Activated CD8-positive, alpha-beta T cell treated with anti-CD3 and anti-CD28 coated beads, Interleukin-2, amount 10 ng/mL, durations not matched to agents 7 days and 5 days (primary cell): ENCODE data around the gene CELA2A. TPM values are rescaled to one million over a fixed set of nuclear protein-coding genes. Genes with fewer than 3 reads are reported as not detected.
"Not testable (repeated sequence)": the region's sequence is repeated elsewhere in the genome, so short reads cannot be mapped to it uniquely, and the experiment has no call there.

Experiments
- ATAC-seq: fragments of 150-1000 bp; cut with Tn5 transposase; one replicate; pipeline ENCODE4 v1.10.0; 2021; ENCODE audit warnings: moderate library complexity
- CTCF ChIA-PET: fragments of 350-600 bp; sonication (Branson Sonifier 250); formaldehyde crosslinking; loops from one replicate; lab custom pipeline; 2021; ENCODE audit warnings: antibody characterized with exemption; lab: Charles Lee
- POLR2A ChIA-PET: fragments of 350-600 bp; sonication (Branson Sonifier 250); formaldehyde crosslinking; loops from one replicate; lab custom pipeline; 2021; ENCODE audit warnings: antibody characterized with exemption; lab: Charles Lee
- DNase-seq: peaks from one replicate; pipeline ENCODE4 v3.0.0-alpha.2; 2020
- H3K27ac Mint-ChIP-seq: one replicate; pipeline ENCODE4 v1.8.0; 2021; ENCODE audit warnings: mild to moderate bottlenecking, mixed read lengths
- H3K27me3 Mint-ChIP-seq: one replicate; pipeline ENCODE4 v1.8.0; 2021; ENCODE audit warnings: low read depth, mixed read lengths
- H3K36me3 Mint-ChIP-seq: one replicate; pipeline ENCODE4 v1.8.0; 2021; ENCODE audit warnings: low read depth, mixed read lengths
- H3K4me1 Mint-ChIP-seq: one replicate; pipeline ENCODE4 v1.8.0; 2021; ENCODE audit warnings: low read depth, mixed read lengths
- H3K4me3 Mint-ChIP-seq: one replicate; pipeline ENCODE4 v1.8.0; 2021; ENCODE audit warnings: mild to moderate bottlenecking, mixed read lengths
- H3K9me3 Mint-ChIP-seq: one replicate; pipeline ENCODE4 v1.8.0; 2022; ENCODE audit warnings: mixed read lengths; ENCODE audit not compliant: insufficient read depth
- total RNA-seq, 2 experiments: library from RNA; stranded (reverse); gene quantifications; one replicate each; pipeline ENCODE4 v1.2.3, GENCODE V29; 2021

CELA2A gene
- total RNA-seq, 2 experiments from 2014 or later: not detected

GRCh38 chr1:15425958-15426357, 30.6 kb upstream of the CELA2A start:
- CTCF ChIA-PET: interaction anchor here (3.7 kb wide), 1 partner anchor 102 kb away, joined by 12 read pairs; no protein-coding TSS in a partner anchor
- H3K9me3 Mint-ChIP-seq: no peaks in the 10 kb centered on the region
- peak overlapping the region; percentile 6 for H3K27ac Mint-ChIP-seq
- no peaks in the 10 kb centered on the region for H3K27me3 Mint-ChIP-seq
- peaks cover 21% of the 10 kb centered on the region for H3K4me1 Mint-ChIP-seq
- H3K36me3 Mint-ChIP-seq: peaks cover 20% of the 10 kb centered on the region
- no peak overlapping the region for H3K4me3 Mint-ChIP-seq
- DNase-seq (no peak), ATAC-seq (no peak)
- POLR2A ChIA-PET: no interaction called here

- Mint-ChIP-seq H3K4me1 (peaks cover 20% of the 10 kb centered on the region), H3K27me3 (no peaks in the 10 kb centered on the region), H3K36me3 (peaks cover 17% of the 10 kb centered on the region), H3K9me3 (no peaks in the 10 kb centered on the region), H3K27ac (peak overlapping the region; percentile 6), H3K4me3 (no peak overlapping the region)
- ChIA-PET POLR2A (no interaction called here), CTCF (interaction anchor here (3.7 to 7.5 kb wide), 2 partner anchors 103 kb away, joined by 12 to 109 read pairs; no protein-coding TSS in a partner anchor)
- DNase-seq (no peak), ATAC-seq (no peak)
Measured at GRCh38 chr1:15426492-15427279, 29.8 kb upstream of the CELA2A start.

GRCh38 chr1:15427280-15427666, 29.3 kb upstream of the CELA2A start:
- Mint-ChIP-seq H3K4me3 (no peak overlapping the region), H3K27me3 (no peaks in the 10 kb centered on the region), H3K36me3 (peaks cover 16% of the 10 kb centered on the region), H3K4me1 (peaks cover 20% of the 10 kb centered on the region), H3K27ac (no peak overlapping the region), H3K9me3 (no peaks in the 10 kb centered on the region)
- no peak for ATAC-seq
- CTCF ChIA-PET: interaction anchor here (7.5 kb wide), 1 partner anchor 104 kb away, joined by 109 read pairs; no protein-coding TSS in a partner anchor
- POLR2A ChIA-PET: no interaction called here
- no peak for DNase-seq

GRCh38 chr1:15428252-15428651, 28.3 kb upstream of the CELA2A start:
- H3K27me3 Mint-ChIP-seq, H3K9me3 Mint-ChIP-seq, H3K27ac Mint-ChIP-seq, ATAC-seq, DNase-seq, H3K4me3 Mint-ChIP-seq: not testable (repeated sequence)
- Mint-ChIP-seq H3K36me3 (peaks cover 16% of the 10 kb centered on the region), H3K4me1 (peaks cover 20% of the 10 kb centered on the region)
- POLR2A ChIA-PET: interaction anchor here (1.8 kb wide), 1 partner anchor 105 kb away, joined by 7 read pairs; no protein-coding TSS in a partner anchor
- CTCF ChIA-PET: interaction anchor here (1.3 to 7.5 kb wide), 2 partner anchors 81 to 105 kb away, joined by 3 to 109 read pairs; no protein-coding TSS in a partner anchor

GRCh38 chr1:15428815-15429435, 27.6 kb upstream of the CELA2A start:
- ChIA-PET CTCF (interaction anchor here (1.3 to 7.5 kb wide), 2 partner anchors 82 to 105 kb away, joined by 3 to 109 read pairs; no protein-coding TSS in a partner anchor), POLR2A (interaction anchor here (1.8 kb wide), 1 partner anchor 106 kb away, joined by 7 read pairs; no protein-coding TSS in a partner anchor)
- ATAC-seq (no peak), DNase-seq (no peak)
- no peak overlapping the region for H3K4me3 Mint-ChIP-seq
- H3K27ac Mint-ChIP-seq: no peak overlapping the region
- H3K27me3 Mint-ChIP-seq: no peaks in the 10 kb centered on the region
- H3K9me3 Mint-ChIP-seq: no peaks in the 10 kb centered on the region
- H3K4me1 Mint-ChIP-seq: peaks cover 20% of the 10 kb centered on the region
- peaks cover 16% of the 10 kb centered on the region for H3K36me3 Mint-ChIP-seq

GRCh38 chr1:15429701-15430149, 26.8 kb upstream of the CELA2A start:
- no peak overlapping the region for H3K27ac Mint-ChIP-seq
- DNase-seq (no peak), ATAC-seq (no peak)
- peaks cover 15% of the 10 kb centered on the region for H3K4me1 Mint-ChIP-seq
- no peaks in the 10 kb centered on the region for H3K9me3 Mint-ChIP-seq
- H3K36me3 Mint-ChIP-seq: peaks cover 16% of the 10 kb centered on the region
- H3K27me3 Mint-ChIP-seq: no peaks in the 10 kb centered on the region
- POLR2A ChIA-PET: interaction anchor here (1.8 kb wide), 1 partner anchor 106 kb away, joined by 7 read pairs; no protein-coding TSS in a partner anchor
- H3K4me3 Mint-ChIP-seq: no peak overlapping the region
- CTCF ChIA-PET: interaction anchor here (1.4 to 7.5 kb wide), 3 partner anchors 8 to 106 kb away, joined by 3 to 109 read pairs (median 7); no protein-coding TSS in a partner anchor

GRCh38 chr1:15430787-15431570, 25.6 kb upstream of the CELA2A start:
- Mint-ChIP-seq H3K4me1 (peaks cover 8% of the 10 kb centered on the region), H3K9me3 (no peaks in the 10 kb centered on the region), H3K27ac (no peak overlapping the region), H3K36me3 (peaks cover 11% of the 10 kb centered on the region), H3K4me3 (no peak overlapping the region), H3K27me3 (no peaks in the 10 kb centered on the region)
- ChIA-PET CTCF (interaction anchor here (0.6 to 7.5 kb wide), 16 partner anchors 8 to 302 kb away, joined by 3 to 109 read pairs (median 5); no protein-coding TSS in a partner anchor), POLR2A (interaction anchor here (0.7 to 1.3 kb wide), 2 partner anchors 108 to 303 kb away, joined by 3 read pairs; no protein-coding TSS in a partner anchor)
- peak; percentile 56 for ATAC-seq
- DNase-seq: peak; percentile 74

GRCh38 chr1:15431571-15431948, 25.0 kb upstream of the CELA2A start:
- no peaks in the 10 kb centered on the region for H3K27me3 Mint-ChIP-seq
- ATAC-seq: no peak

GRCh38 chr1:15432324-15432723, 24.2 kb upstream of the CELA2A start:
- Mint-ChIP-seq H3K4me1 (no peaks in the 10 kb centered on the region), H3K4me3 (no peak overlapping the region), H3K27ac (no peak overlapping the region), H3K27me3 (no peaks in the 10 kb centered on the region), H3K9me3 (no peaks in the 10 kb centered on the region), H3K36me3 (peaks cover 3% of the 10 kb centered on the region)
- ATAC-seq: no peak
- no peak for DNase-seq
- ChIA-PET CTCF (interaction anchor here (0.9 to 7.5 kb wide), 9 partner anchors 9 to 115 kb away, joined by 3 to 109 read pairs (median 6); no protein-coding TSS in a partner anchor), POLR2A (interaction anchor here (1.3 kb wide), 1 partner anchor 109 kb away, joined by 3 read pairs; no protein-coding TSS in a partner anchor)

More at GRCh38 chr1:15431571-15431948, 25.0 kb upstream of the CELA2A start:
- Mint-ChIP-seq H3K4me3 (no peak overlapping the region), H3K9me3 (no peaks in the 10 kb centered on the region), H3K36me3 (peaks cover 5% of the 10 kb centered on the region), H3K27ac (no peak overlapping the region), H3K4me1 (peaks cover 2% of the 10 kb centered on the region)
- ChIA-PET CTCF (interaction anchor here (0.5 to 7.5 kb wide), 19 partner anchors 9 to 303 kb away, joined by 3 to 109 read pairs (median 4); no protein-coding TSS in a partner anchor), POLR2A (interaction anchor here (0.7 to 1.3 kb wide), 2 partner anchors 108 to 303 kb away, joined by 3 read pairs; no protein-coding TSS in a partner anchor)
- DNase-seq: no peak

GRCh38 chr1:15433471-15433870, 23.1 kb upstream of the CELA2A start:
- ChIA-PET CTCF (interaction anchor here (1.3 to 7.5 kb wide), 2 partner anchors 16 to 110 kb away, joined by 3 to 109 read pairs; no protein-coding TSS in a partner anchor), POLR2A (interaction anchor here (0.8 kb wide), 1 partner anchor 22 kb away, joined by 3 read pairs; no protein-coding TSS in a partner anchor)
- no peaks in the 10 kb centered on the region for H3K9me3 Mint-ChIP-seq
- no peaks in the 10 kb centered on the region for H3K4me1 Mint-ChIP-seq
- H3K36me3 Mint-ChIP-seq: no peaks in the 10 kb centered on the region
- H3K27me3 Mint-ChIP-seq: no peaks in the 10 kb centered on the region
- H3K27ac Mint-ChIP-seq: no peak overlapping the region
- ATAC-seq: no peak
- DNase-seq: no peak
- H3K4me3 Mint-ChIP-seq: no peak overlapping the region
